Endothelial cell of umbilical vein (primary cell): Measurements from ENCODE around the gene PROX1. TPM values are rescaled to one million over a fixed set of nuclear protein-coding genes. Genes with fewer than 3 reads are reported as not detected.

Source experiments
- BruUV-seq: library from RNA; stranded (reverse); fragments of 400-500 nt; replicated peaks from 2 replicates; lab custom pipeline; 2021; lab: Mats Ljungman, UMichigan
- CTCF ChIA-PET: fragments of 300-600, 350-600 bp; sonication (Branson Sonifier 250); formaldehyde crosslinking; loops from one replicate; lab custom pipeline; 2021; ENCODE audit warnings: antibody characterized with exemption, inconsistent platforms; lab: Charles Lee
- POLR2A ChIA-PET: fragments of 300-600, 350-600 bp; sonication (Branson Sonifier 250); formaldehyde crosslinking; loops from one replicate; lab custom pipeline; 2021; ENCODE audit warnings: antibody characterized with exemption, inconsistent platforms; lab: Charles Lee
- DNase-seq: peaks from one replicate; pipeline ENCODE4 v3.0.0-alpha.2; 2011; ENCODE audit warnings: low read depth, low spot score
- FAIRE-seq: peaks from 2 replicates; lab custom pipeline; 2011; peaks lifted over from hg19 to GRCh38; lab: Jason Lieb, UNC
- H2AFZ ChIP-seq: 2 replicates; pipeline ENCODE4 v1.6.0; 2012; ENCODE audit warnings: low read depth, low read length, control low read depth, inconsistent platforms
- H3K27ac ChIP-seq: 2 replicates; pipeline ENCODE4 v1.5.1; 2011; ENCODE audit warnings: low read depth, mild to moderate bottlenecking, control low read depth, low read length, moderate library complexity; ENCODE audit not compliant: insufficient read depth
- H3K27me3 ChIP-seq, 2 experiments: 2 replicates each; pipeline versions ENCODE4 v1.6.0 to v1.6.1; 2011; ENCODE audit warnings: low read length in 2 of 2, mixed read lengths in 1 of 2; ENCODE audit not compliant: control insufficient read depth in 2 of 2, insufficient read depth in 2 of 2
- H3K36me3 ChIP-seq, 2 experiments: 2 replicates in 1 of 2; 3 replicates in 1 of 2; pipeline ENCODE4 v1.5.1; 2011; ENCODE audit warnings: low read length in 2 of 2, mild to moderate bottlenecking in 1 of 2, moderate library complexity in 1 of 2; ENCODE audit not compliant: control insufficient read depth in 2 of 2, insufficient read depth in 2 of 2; ENCODE audit errors: extremely low read depth in 1 of 2
- H3K4me1 ChIP-seq: 3 replicates; pipeline ENCODE4 v1.5.1; 2011; ENCODE audit warnings: mild to moderate bottlenecking, low read length; ENCODE audit not compliant: control insufficient read depth, insufficient read depth; ENCODE audit errors: extremely low read depth
- H3K4me2 ChIP-seq: 2 replicates; pipeline ENCODE4 v1.6.1; 2011; ENCODE audit warnings: low read length, control low read depth, mixed read lengths; ENCODE audit not compliant: insufficient read depth
- H3K4me3 ChIP-seq, 3 experiments: fragments of 200-600 bp in 1 of 3; sonication (generic), shearing (Covaris generic) in 1 of 3; replicated peaks in 1 of 3; 2 replicates each; pipeline ENCODE4 v1.5.1; 2011 to 2016; ENCODE audit warnings: control low read depth in 3 of 3, low read length in 3 of 3, mild to moderate bottlenecking in 2 of 3, inconsistent platforms in 1 of 3, low read depth in 1 of 3, moderate library complexity in 1 of 3; ENCODE audit not compliant: insufficient read depth in 1 of 3
- H3K79me2 ChIP-seq: 2 replicates; pipeline ENCODE4 v1.6.0; 2012; ENCODE audit warnings: low read length, inconsistent platforms; ENCODE audit not compliant: control insufficient read depth, insufficient read depth
- H3K9ac ChIP-seq: replicated peaks from 2 replicates; pipeline ENCODE3; 2011; ENCODE audit warnings: low read length, control low read depth; ENCODE audit not compliant: insufficient read depth; ENCODE audit errors: extremely low read depth
- H3K9me1 ChIP-seq: replicated peaks from 3 replicates; pipeline ENCODE4 v1.6.0; 2011; ENCODE audit warnings: mild to moderate bottlenecking, low read length; ENCODE audit not compliant: control insufficient read depth, insufficient read depth; ENCODE audit errors: extremely low read depth
- H3K9me3 ChIP-seq: replicated peaks from 2 replicates; pipeline ENCODE4 v1.5.1; 2012; ENCODE audit warnings: low read length, inconsistent platforms; ENCODE audit not compliant: control insufficient read depth, insufficient read depth
- H4K20me1 ChIP-seq: replicated peaks from 2 replicates; pipeline ENCODE3; 2011; ENCODE audit warnings: mild to moderate bottlenecking, low read length; ENCODE audit not compliant: control insufficient read depth, insufficient read depth; ENCODE audit errors: extremely low read depth
- CTCF ChIP-seq, 2 donors: IDR thresholded peaks; 1 replicate in 1 of 2; 2 replicates in 1 of 2; pipeline ENCODE4 v1.5.1; 2011; ENCODE audit warnings: low read length in 2 of 2, mild to moderate bottlenecking in 2 of 2, moderate library complexity in 2 of 2, control low read depth in 1 of 2, inconsistent platforms in 1 of 2, low read depth in 1 of 2; ENCODE audit not compliant: insufficient read depth in 1 of 2; ENCODE audit errors: extremely low read depth in 1 of 2
- EZH2 ChIP-seq: IDR thresholded peaks from 2 replicates; pipeline ENCODE4 v1.6.1; 2012; ENCODE audit warnings: borderline replicate concordance, low read depth, mild to moderate bottlenecking, moderate library complexity, low read length, inconsistent platforms; ENCODE audit not compliant: severe bottlenecking
- FOS ChIP-seq: IDR thresholded peaks from 2 replicates; pipeline ENCODE4 v1.6.1; 2011; ENCODE audit warnings: mild to moderate bottlenecking, low read length, moderate library complexity, borderline replicate concordance; ENCODE audit not compliant: insufficient read depth
- JUN ChIP-seq: IDR thresholded peaks from 2 replicates; pipeline ENCODE4 v1.6.1; 2011; ENCODE audit warnings: borderline replicate concordance, low read depth; ENCODE audit not compliant: insufficient read length, insufficient read depth
- MAX ChIP-seq: IDR thresholded peaks from 2 replicates; pipeline ENCODE4 v1.6.1; 2011; ENCODE audit not compliant: insufficient read depth, insufficient read length
- MYC ChIP-seq: IDR thresholded peaks from one replicate; pipeline ENCODE4 v1.6.1; 2011; ENCODE audit warnings: mild to moderate bottlenecking, low read depth, low read length
- POLR2A ChIP-seq: IDR thresholded peaks from 2 replicates; pipeline ENCODE4 v1.6.1; 2012; ENCODE audit warnings: low read depth, mild to moderate bottlenecking, control low read depth, low read length
- POLR2AphosphoS5 ChIP-seq: IDR thresholded peaks from 2 replicates; pipeline ENCODE4 v1.6.1; 2012; ENCODE audit warnings: low read depth, mild to moderate bottlenecking, control low read depth, low read length, moderate library complexity; ENCODE audit not compliant: insufficient read depth
- dilution Hi-C: fragments of 300-500 bp; cut with MboI; formaldehyde crosslinking; loops from one replicate; pipeline ENCODE4 v1.15.0; 2019; ENCODE audit warnings: low sequenced_read_pairs; ENCODE audit not compliant: extremely low pct_ligation_motif_present
- intact Hi-C: fragments of 100-400 bp; cut with micrococcal nuclease; formaldehyde crosslinking; loops from one replicate; pipeline ENCODE4 v1.10.0; 2022
- polyA plus RNA-seq, 4 experiments: library from polyadenylated mRNA; depleted of rRNA in 3 of 4; stranded (reverse) in 3 of 4; unstranded in 1 of 4; fragments of >200 nt; gene quantifications; 2 replicates each; pipeline versions ENCODE4 v1.2.1 to v1.2.3, GENCODE V29; 2011 to 2012; ENCODE audit warnings: missing spikeins in 1 of 4
- total RNA-seq: library from RNA; stranded (reverse); gene quantifications from 2 replicates; pipeline ENCODE4 v1.2.3, GENCODE V29; 2021

PROX1 gene
- total and polyA plus RNA-seq, 2 donors (not counting 3 experiments of a cell fraction or from before 2014, with no cell fraction given): 2.2 to 4.0 TPM

- H3K4me1 ChIP-seq: peaks cover 11% of the 10 kb centered on the region
- CTCF ChIA-PET: interaction anchor here (1.0 to 1.5 kb wide), 2 partner anchors 25 to 123 kb away, joined by 3 read pairs; no protein-coding TSS in a partner anchor
- H3K9me1 ChIP-seq: no peaks in the 10 kb centered on the region
- H3K27me3 ChIP-seq: no peaks in the 10 kb centered on the region
- no peak overlapping the region for H3K9ac ChIP-seq
- H3K27ac ChIP-seq: no peak overlapping the region
- no peaks in the 10 kb centered on the region for H4K20me1 ChIP-seq
- BruUV-seq: no TSS peak
- TF ChIP-seq JUN: no peak
- no peak for TF ChIP-seq EZH2
- TF ChIP-seq MYC: no peak
- TF ChIP-seq POLR2A: no peak
- no peak for TF ChIP-seq MAX
- TF ChIP-seq CTCF (IDR thresholded peaks at IDR 0.05; ENCODE audit: extremely low read depth in 1 of 2, insufficient read depth in 1 of 2, low read depth in 1 of 2, low read length in 2 of 2): no peak
- no peak for TF ChIP-seq FOS
- no peak for TF ChIP-seq POLR2AphosphoS5
- H3K4me3 ChIP-seq: no peak overlapping the region
- FAIRE-seq (no peak), DNase-seq (no peak)
- intact Hi-C loops: no loop called here
- POLR2A ChIA-PET: no interaction called here
- H2AFZ ChIP-seq: no peak overlapping the region
- no peaks in the 10 kb centered on the region for H3K9me3 ChIP-seq
- dilution Hi-C loops: no loop called here
- peaks cover 0 to 2% of the 10 kb centered on the region in 2 experiments for H3K36me3 ChIP-seq
- no peaks in the 10 kb centered on the region for H3K79me2 ChIP-seq
- no peak overlapping the region for H3K4me2 ChIP-seq
Measured at GRCh38 chr1:213999732-214000131, 12.0 kb downstream of the PROX1 start.
